ENCODE results near the gene LTBP3. TPM values are rescaled to one million over a fixed set of nuclear protein-coding genes. Genes with fewer than 3 reads are reported as not detected.
A peak's percentile ranks its signal among the peaks of the same experiment; 100 is the strongest.

Gene LTBP3
- total and polyA plus RNA-seq, 2 of the 13 experiments (the other 11 are each of a cell fraction or from before 2014, with no cell fraction given), result 12.2 to 68.1 TPM

DNA sequence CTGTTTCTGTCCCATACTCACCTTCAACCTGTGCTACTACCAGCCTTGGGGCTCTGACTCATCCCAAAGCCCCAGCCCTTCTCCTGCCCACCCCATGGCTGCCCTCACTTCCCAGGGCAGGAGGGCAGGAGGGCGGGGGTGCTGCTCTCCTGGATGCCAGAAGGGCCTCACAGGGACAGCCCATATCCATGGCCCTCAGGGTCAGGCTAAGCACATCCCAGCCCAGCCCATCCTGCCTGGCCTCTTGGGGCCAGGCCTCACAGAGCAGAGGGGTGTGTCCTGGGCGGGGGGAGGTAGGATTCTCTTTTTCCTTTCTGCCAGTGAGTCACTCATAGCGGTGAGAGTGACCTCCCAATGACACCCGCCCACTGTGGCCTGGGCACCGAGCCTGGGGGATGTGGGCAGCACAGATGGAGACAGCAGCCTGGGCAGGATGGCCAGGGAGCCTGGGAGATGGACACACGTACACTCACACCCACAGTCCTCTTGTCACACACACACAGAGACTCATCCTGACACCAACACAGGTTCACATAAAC lies 2.4 kb downstream of the LTBP3 start:
- CTCF ChIA-PET (ENCODE audit: low intra/inter-chr PET ratio, low total read pairs), result no interaction called here
- H3K4me2 ChIP-seq (ENCODE audit: low read depth, low read length), result peak overlapping the region; percentile 94; the same call in 1 of the 2 replicates
- ATAC-seq, result peak; percentile 30
- TF ChIP-seq HDAC2 (CRISPR knock-in tag; IDR thresholded peaks at IDR 0.05) (peak; percentile 61), ZNF30 (CRISPR knock-in tag; IDR thresholded peaks at IDR 0.05) (no peak), ZNF10 (CRISPR knock-in tag; IDR thresholded peaks at IDR 0.05; ENCODE audit: borderline replicate concordance, low read depth) (no peak), MZF1 (CRISPR knock-in tag; IDR thresholded peaks at IDR 0.05; ENCODE audit: borderline replicate concordance) (no peak), ZNF331 (CRISPR knock-in tag; IDR thresholded peaks at IDR 0.05) (peak; percentile 34; the same call in 1 of the 2 replicates), ZNF335 (CRISPR knock-in tag; IDR thresholded peaks at IDR 0.05) (0 out of 2 replicates have a peak, but pooled peaks have one; percentile 55), SSRP1 (CRISPR knock-in tag; IDR thresholded peaks at IDR 0.05) (no peak), ZFP41 (CRISPR knock-in tag; IDR thresholded peaks at IDR 0.05; ENCODE audit: borderline replicate concordance) (no peak), HNRNPH1 (optimal IDR thresholded peaks at IDR 0.05; ENCODE audit: low read depth, low read length) (no peak), ZSCAN9 (CRISPR knock-in tag; IDR thresholded peaks at IDR 0.05; ENCODE audit: borderline replicate concordance) (0 out of 2 replicates have a peak, but pooled peaks have one; percentile 27), EED (CRISPR knock-in tag; IDR thresholded peaks at IDR 0.05) (no peak), RXRB (CRISPR knock-in tag; IDR thresholded peaks at IDR 0.05; ENCODE audit: borderline replicate concordance) (peak; percentile 79), MBNL3 (CRISPR knock-in tag; conservative IDR thresholded peaks at IDR 0.05) (no peak), IKZF4 (CRISPR knock-in tag; IDR thresholded peaks at IDR 0.05; ENCODE audit: borderline replicate concordance, low read depth, not compliant biosample characterization) (no peak), SATB2 (CRISPR knock-in tag; IDR thresholded peaks at IDR 0.05) (no peak), GTF2F1 (IDR thresholded peaks at IDR 0.05; ENCODE audit: low read length) (no peak), CCAR2 (optimal IDR thresholded peaks at IDR 0.05; ENCODE audit: low read depth, low read length) (no peak)
- TF ChIP-seq, protein P1, sequence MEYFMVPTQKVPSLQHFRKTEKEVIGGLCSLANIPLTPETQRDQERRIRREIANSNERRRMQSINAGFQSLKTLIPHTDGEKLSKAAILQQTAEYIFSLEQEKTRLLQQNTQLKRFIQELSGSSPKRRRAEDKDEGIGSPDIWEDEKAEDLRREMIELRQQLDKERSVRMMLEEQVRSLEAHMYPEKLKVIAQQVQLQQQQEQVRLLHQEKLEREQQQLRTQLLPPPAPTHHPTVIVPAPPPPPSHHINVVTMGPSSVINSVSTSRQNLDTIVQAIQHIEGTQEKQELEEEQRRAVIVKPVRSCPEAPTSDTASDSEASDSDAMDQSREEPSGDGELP (IDR thresholded peaks at IDR 0.05; ENCODE audit: borderline replicate concordance, low read depth), result peak; percentile 42; the same call in 1 of the 2 replicates
- TF ChIP-seq, protein P2, sequence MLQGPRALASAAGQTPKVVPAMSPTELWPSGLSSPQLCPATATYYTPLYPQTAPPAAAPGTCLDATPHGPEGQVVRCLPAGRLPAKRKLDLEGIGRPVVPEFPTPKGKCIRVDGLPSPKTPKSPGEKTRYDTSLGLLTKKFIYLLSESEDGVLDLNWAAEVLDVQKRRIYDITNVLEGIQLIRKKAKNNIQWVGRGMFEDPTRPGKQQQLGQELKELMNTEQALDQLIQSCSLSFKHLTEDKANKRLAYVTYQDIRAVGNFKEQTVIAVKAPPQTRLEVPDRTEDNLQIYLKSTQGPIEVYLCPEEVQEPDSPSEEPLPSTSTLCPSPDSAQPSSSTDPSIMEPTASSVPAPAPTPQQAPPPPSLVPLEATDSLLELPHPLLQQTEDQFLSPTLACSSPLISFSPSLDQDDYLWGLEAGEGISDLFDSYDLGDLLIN (CRISPR knock-in tag; IDR thresholded peaks at IDR 0.05; ENCODE audit: borderline replicate concordance), result 0 out of 2 replicates have a peak, but pooled peaks have one; percentile 32
- TF ChIP-seq, protein P3, sequence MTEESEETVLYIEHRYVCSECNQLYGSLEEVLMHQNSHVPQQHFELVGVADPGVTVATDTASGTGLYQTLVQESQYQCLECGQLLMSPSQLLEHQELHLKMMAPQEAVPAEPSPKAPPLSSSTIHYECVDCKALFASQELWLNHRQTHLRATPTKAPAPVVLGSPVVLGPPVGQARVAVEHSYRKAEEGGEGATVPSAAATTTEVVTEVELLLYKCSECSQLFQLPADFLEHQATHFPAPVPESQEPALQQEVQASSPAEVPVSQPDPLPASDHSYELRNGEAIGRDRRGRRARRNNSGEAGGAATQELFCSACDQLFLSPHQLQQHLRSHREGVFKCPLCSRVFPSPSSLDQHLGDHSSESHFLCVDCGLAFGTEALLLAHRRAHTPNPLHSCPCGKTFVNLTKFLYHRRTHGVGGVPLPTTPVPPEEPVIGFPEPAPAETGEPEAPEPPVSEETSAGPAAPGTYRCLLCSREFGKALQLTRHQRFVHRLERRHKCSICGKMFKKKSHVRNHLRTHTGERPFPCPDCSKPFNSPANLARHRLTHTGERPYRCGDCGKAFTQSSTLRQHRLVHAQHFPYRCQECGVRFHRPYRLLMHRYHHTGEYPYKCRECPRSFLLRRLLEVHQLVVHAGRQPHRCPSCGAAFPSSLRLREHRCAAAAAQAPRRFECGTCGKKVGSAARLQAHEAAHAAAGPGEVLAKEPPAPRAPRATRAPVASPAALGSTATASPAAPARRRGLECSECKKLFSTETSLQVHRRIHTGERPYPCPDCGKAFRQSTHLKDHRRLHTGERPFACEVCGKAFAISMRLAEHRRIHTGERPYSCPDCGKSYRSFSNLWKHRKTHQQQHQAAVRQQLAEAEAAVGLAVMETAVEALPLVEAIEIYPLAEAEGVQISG (CRISPR knock-in tag; IDR thresholded peaks at IDR 0.05), result no peak

More for the DNA sequence above, 2.4 kb downstream of the LTBP3 start:
- Histone ChIP-seq H3K27ac (ENCODE audit: extremely low read length, insufficient read depth, low read length) (no peak overlapping the region), H3K4me1 (ENCODE audit: insufficient read depth, low read length) (peaks cover 74% of the 10 kb centered on the region), H3K9ac (ENCODE audit: insufficient read depth, low read depth, low read length) (0 out of 2 replicates have a peak overlapping the region, but pooled peaks have one; percentile 13), H4K20me1 (ENCODE audit: insufficient read depth, low read length) (peaks cover 10% of the 10 kb centered on the region; the same call in 1 of the 2 replicates), H3K79me2 (ENCODE audit: insufficient read depth, low read length) (peaks cover 8% of the 10 kb centered on the region), H2AFZ (ENCODE audit: low read length) (no peak overlapping the region), H3K27me3 (ENCODE audit: control insufficient read depth in 1 of 2, insufficient read depth in 2 of 2, low read length in 2 of 2) (no peaks in the 10 kb centered on the region), H3K36me3 (replicated peaks in 1 of 2; ENCODE audit: control insufficient read depth in 1 of 2, insufficient read depth in 2 of 2, low read length in 2 of 2) (no peaks in the 10 kb centered on the region; a peak in 1 of 5 replicates), H3K9me3 (ENCODE audit: low read length) (no peaks in the 10 kb centered on the region), H3K4me3 (replicated peaks in 1 of 3; ENCODE audit: insufficient read depth in 1 of 3, low read depth in 2 of 3, low read length in 3 of 3) (peak overlapping the region in 1 of 3 experiments; percentile 12; a peak in 1 of 6 replicates)
- BruUV-seq (replicated peaks), result no TSS peak
- intact Hi-C loops (cut with micrococcal nuclease; ENCODE audit: unreplicated experiment) (no loop called here), in situ Hi-C loops (cut with HindIII; ENCODE audit: extremely low pct_ligation_motif_present, low pct_unique_long_range_greater_than_20kb) (loop anchor here (10.0 kb wide), 1 partner anchor 299 kb away; the partner anchor contains the start of gene CFL1)
- POLR2A ChIA-PET, result interaction anchor here (0.8 kb wide), 1 partner anchor 31 kb away, joined by 4 read pairs; the partner anchor contains the start of gene SCYL1
- DNase-seq (ENCODE audit: low spot score) (peak; percentile 83), FAIRE-seq (peak; percentile 60)
- 60% methylated on average over 1 of the region's 6 CpGs for WGBS (ENCODE audit: low lambda C conversion rate)
